ENCODE measurements around the gene APBA2.

APBA2 gene

DNA sequence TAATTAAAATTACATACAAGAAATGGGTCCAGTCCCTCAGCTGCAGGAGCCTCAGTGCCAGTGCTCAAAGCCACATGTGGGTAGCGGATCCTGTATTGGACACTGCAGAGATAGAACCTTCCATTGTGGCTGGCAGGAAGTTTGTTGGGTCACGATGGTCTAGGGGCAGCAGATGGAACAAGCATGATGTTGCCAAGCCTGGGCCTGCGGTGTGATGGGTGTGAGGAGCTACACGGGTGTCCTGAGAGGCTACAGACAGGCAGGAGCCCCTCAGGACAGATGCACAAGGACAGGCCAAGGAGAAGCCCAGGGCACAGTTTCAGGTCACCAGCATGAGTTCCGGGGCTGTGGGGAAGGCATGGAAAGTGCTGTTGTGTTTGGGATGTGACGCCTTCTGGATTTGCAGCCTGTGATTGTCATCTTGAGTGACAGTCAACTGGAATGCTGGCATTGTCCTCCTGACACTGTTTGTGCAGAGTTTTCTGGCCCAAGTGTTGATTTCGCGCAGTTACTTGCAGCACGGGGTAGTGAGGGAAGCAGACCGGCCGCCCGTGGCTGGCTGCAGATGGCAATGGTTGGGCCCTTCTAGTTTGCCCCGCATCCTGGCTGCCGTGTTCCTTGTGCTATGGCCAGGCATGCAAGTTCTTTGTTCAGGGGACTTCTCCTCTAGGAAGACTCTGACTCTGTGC, 206.7 kb downstream of the APBA2 start:
- no peak for TF ChIP-seq EZH2phosphoT487 (IDR thresholded peaks at IDR 0.05; ENCODE audit: low read length)
- TF ChIP-seq, protein P1, sequence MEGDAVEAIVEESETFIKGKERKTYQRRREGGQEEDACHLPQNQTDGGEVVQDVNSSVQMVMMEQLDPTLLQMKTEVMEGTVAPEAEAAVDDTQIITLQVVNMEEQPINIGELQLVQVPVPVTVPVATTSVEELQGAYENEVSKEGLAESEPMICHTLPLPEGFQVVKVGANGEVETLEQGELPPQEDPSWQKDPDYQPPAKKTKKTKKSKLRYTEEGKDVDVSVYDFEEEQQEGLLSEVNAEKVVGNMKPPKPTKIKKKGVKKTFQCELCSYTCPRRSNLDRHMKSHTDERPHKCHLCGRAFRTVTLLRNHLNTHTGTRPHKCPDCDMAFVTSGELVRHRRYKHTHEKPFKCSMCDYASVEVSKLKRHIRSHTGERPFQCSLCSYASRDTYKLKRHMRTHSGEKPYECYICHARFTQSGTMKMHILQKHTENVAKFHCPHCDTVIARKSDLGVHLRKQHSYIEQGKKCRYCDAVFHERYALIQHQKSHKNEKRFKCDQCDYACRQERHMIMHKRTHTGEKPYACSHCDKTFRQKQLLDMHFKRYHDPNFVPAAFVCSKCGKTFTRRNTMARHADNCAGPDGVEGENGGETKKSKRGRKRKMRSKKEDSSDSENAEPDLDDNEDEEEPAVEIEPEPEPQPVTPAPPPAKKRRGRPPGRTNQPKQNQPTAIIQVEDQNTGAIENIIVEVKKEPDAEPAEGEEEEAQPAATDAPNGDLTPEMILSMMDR (IDR thresholded peaks at IDR 0.05; ENCODE audit: low read length): no peak
- no peak for TF ChIP-seq EZH2 (optimal IDR thresholded peaks at IDR 0.05; ENCODE audit: low read depth, low read length)
- no peaks in the 10 kb centered on the region for H3K79me2 ChIP-seq (ENCODE audit: low read length)
- no peak for DNase-seq
- H3K4me1 ChIP-seq (ENCODE audit: low read length): no peaks in the 10 kb centered on the region
- H3K9me2 ChIP-seq (replicated peaks; ENCODE audit: insufficient read depth, low read length): no peaks in the 10 kb centered on the region
- H3K9me3 ChIP-seq (replicated peaks; ENCODE audit: insufficient read depth, low read length): no peaks in the 10 kb centered on the region
- H2AFZ ChIP-seq (ENCODE audit: low read length): no peak overlapping the region
- H3K4me2 ChIP-seq (ENCODE audit: low read depth, low read length): no peak overlapping the region
- no peak overlapping the region for H3K27ac ChIP-seq (ENCODE audit: low read length)
- H3K9ac ChIP-seq (ENCODE audit: low read length): no peak overlapping the region
- no peaks in the 10 kb centered on the region for H4K20me1 ChIP-seq (ENCODE audit: insufficient read depth, low read length)
- H3K36me3 ChIP-seq (replicated peaks; ENCODE audit: insufficient read depth, low read length): no peaks in the 10 kb centered on the region
- H3K27me3 ChIP-seq (replicated peaks; ENCODE audit: insufficient read depth, low read length): no peaks in the 10 kb centered on the region
- no peaks in the 10 kb centered on the region for H3F3A ChIP-seq (ENCODE audit: insufficient read depth, low read length)
- H3K4me3 ChIP-seq (ENCODE audit: low read length): no peak overlapping the region

DNA sequence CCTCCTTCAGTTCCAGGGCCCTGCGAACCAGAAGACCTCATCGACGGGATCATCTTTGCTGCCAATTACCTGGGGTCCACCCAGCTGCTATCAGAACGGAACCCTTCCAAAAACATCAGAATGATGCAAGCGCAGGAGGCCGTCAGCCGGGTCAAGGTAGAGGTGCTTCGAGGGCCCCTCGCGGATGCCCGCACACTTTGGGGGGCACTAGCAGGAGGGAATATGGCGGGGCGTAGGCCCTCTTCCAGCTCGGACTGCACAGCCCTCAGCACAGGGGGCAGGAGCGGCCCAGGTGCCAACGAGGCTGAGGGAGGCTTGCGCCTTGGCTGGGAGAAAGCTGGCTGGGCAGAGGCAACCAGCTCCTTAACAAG, 207.3 kb downstream of the APBA2 start:
- no peak overlapping the region for H3K4me2 ChIP-seq (ENCODE audit: low read depth, low read length)
- H3K9me3 ChIP-seq (replicated peaks; ENCODE audit: insufficient read depth, low read length): no peaks in the 10 kb centered on the region
- H3F3A ChIP-seq (ENCODE audit: insufficient read depth, low read length): no peaks in the 10 kb centered on the region
- H3K9me2 ChIP-seq (replicated peaks; ENCODE audit: insufficient read depth, low read length): no peaks in the 10 kb centered on the region
- no peak for DNase-seq
- H3K4me3 ChIP-seq (ENCODE audit: low read length): no peak overlapping the region
- no peak for TF ChIP-seq EZH2phosphoT487 (IDR thresholded peaks at IDR 0.05; ENCODE audit: low read length)
- TF ChIP-seq, protein P1 (IDR thresholded peaks at IDR 0.05; ENCODE audit: low read length): no peak
- TF ChIP-seq EZH2 (optimal IDR thresholded peaks at IDR 0.05; ENCODE audit: low read depth, low read length): no peak
- no peaks in the 10 kb centered on the region for H4K20me1 ChIP-seq (ENCODE audit: insufficient read depth, low read length)
- H3K36me3 ChIP-seq (replicated peaks; ENCODE audit: insufficient read depth, low read length): no peaks in the 10 kb centered on the region
- H3K27me3 ChIP-seq (replicated peaks; ENCODE audit: insufficient read depth, low read length): no peaks in the 10 kb centered on the region
- H3K79me2 ChIP-seq (ENCODE audit: low read length): no peaks in the 10 kb centered on the region
- H3K4me1 ChIP-seq (ENCODE audit: low read length): no peaks in the 10 kb centered on the region
- no peak overlapping the region for H2AFZ ChIP-seq (ENCODE audit: low read length)
- no peak overlapping the region for H3K27ac ChIP-seq (ENCODE audit: low read length)
- H3K9ac ChIP-seq (ENCODE audit: low read length): no peak overlapping the region

GRCh38 chr15:29093696-29094343, 208.0 kb downstream of the APBA2 start:
- Histone ChIP-seq H3K27me3 (replicated peaks; ENCODE audit: insufficient read depth, low read length) (no peaks in the 10 kb centered on the region), H3K9me3 (replicated peaks; ENCODE audit: insufficient read depth, low read length) (no peaks in the 10 kb centered on the region), H3K9me2 (replicated peaks; ENCODE audit: insufficient read depth, low read length) (no peaks in the 10 kb centered on the region), H3K9ac (ENCODE audit: low read length) (no peak overlapping the region), H3K4me2 (ENCODE audit: low read depth, low read length) (no peak overlapping the region), H3K79me2 (ENCODE audit: low read length) (no peaks in the 10 kb centered on the region), H3K27ac (ENCODE audit: low read length) (no peak overlapping the region), H2AFZ (ENCODE audit: low read length) (no peak overlapping the region), H3K36me3 (replicated peaks; ENCODE audit: insufficient read depth, low read length) (no peaks in the 10 kb centered on the region), H3F3A (ENCODE audit: insufficient read depth, low read length) (no peaks in the 10 kb centered on the region), H3K4me1 (ENCODE audit: low read length) (no peaks in the 10 kb centered on the region), H3K4me3 (ENCODE audit: low read length) (no peak overlapping the region), H4K20me1 (ENCODE audit: insufficient read depth, low read length) (no peaks in the 10 kb centered on the region)
- TF ChIP-seq, protein P1 (IDR thresholded peaks at IDR 0.05; ENCODE audit: low read length): no peak
- no peak for TF ChIP-seq EZH2 (optimal IDR thresholded peaks at IDR 0.05; ENCODE audit: low read depth, low read length)
- no peak for TF ChIP-seq EZH2phosphoT487 (IDR thresholded peaks at IDR 0.05; ENCODE audit: low read length)
- no peak for DNase-seq

All from MM.1S (cell line).